K562 (cell line): ENCODE measurements around the gene TMC5. TPM values are rescaled to one million over a fixed set of nuclear protein-coding genes. Genes with fewer than 3 reads are reported as not detected.

Source experiments
- EHMT2 ChIP-seq: fragments of 450-650 bp; IDR thresholded peaks from 2 replicates; pipeline ENCODE4 v1.6.1; 2018; ENCODE audit warnings: antibody characterized with exemption
- ETV5 ChIP-seq: sonication (generic); formaldehyde crosslinking; IDR thresholded peaks from 2 replicates; pipeline ENCODE4 v1.4.0; 2020; ENCODE audit warnings: low read depth, mild to moderate bottlenecking, missing genetic modification reagents
- HMGXB4 ChIP-seq: sonication (generic); formaldehyde crosslinking; IDR thresholded peaks from 2 replicates; pipeline ENCODE4 v1.8.1; 2023; ENCODE audit warnings: mild to moderate bottlenecking, missing genetic modification reagents
- POLR2A ChIP-seq: fragments of 450-650 bp; conservative IDR thresholded peaks from 2 replicates; pipeline ENCODE4 v1.6.1; 2016
- PRDM10 ChIP-seq: fragments of 450-650 bp; IDR thresholded peaks from 2 replicates; pipeline ENCODE4 v1.6.1; 2018; ENCODE audit not compliant: partially characterized antibody
- SAP30 ChIP-seq: fragments of 200-600 bp; sonication (generic); IDR thresholded peaks from 2 replicates; pipeline ENCODE4 v1.6.1; 2012; ENCODE audit warnings: borderline replicate concordance, low read depth, mild to moderate bottlenecking, moderate library complexity, low read length, control low read depth, inconsistent platforms; ENCODE audit not compliant: insufficient read depth, poor library complexity, severe bottlenecking
- SPI1 ChIP-seq: IDR thresholded peaks from 2 replicates; pipeline ENCODE4 v1.6.1; 2011; ENCODE audit warnings: low read depth, low read length, control low read depth, borderline replicate concordance
- STAT5B ChIP-seq: fragments of 250-450 bp; sonication (Bioruptor Pico); IDR thresholded peaks from 2 replicates; pipeline ENCODE4 v1.8.0; 2021; ENCODE audit warnings: mild to moderate bottlenecking, inconsistent platforms
- THRA ChIP-seq: fragments of 450-650 bp; IDR thresholded peaks from 2 replicates; pipeline ENCODE4 v1.6.1; 2017; ENCODE audit warnings: mild to moderate bottlenecking, moderate library complexity
- polyA plus RNA-seq, 8 experiments: library from polyadenylated mRNA; depleted of rRNA in 4 of 8; stranded (reverse) in 5 of 8; unstranded in 3 of 8; fragments of >200 nt; fragmentation: Nextera tagmentation in 2 of 8; fragmentation: Illumina TruSeq in 1 of 8; extraction: Ambion mirVana in 2 of 8; extraction: Trizol in 1 of 8; gene quantifications; 2 replicates each; pipeline versions ENCODE4 v1.2.1 to v1.2.3, GENCODE V29; 2011 to 2014; ENCODE audit warnings: inconsistent platforms in 1 of 8, missing spikeins in 1 of 8
- total RNA-seq, 7 experiments: library from RNA; depleted of rRNA in 6 of 7; stranded (reverse); fragments of >200 nt in 6 of 7; fragmentation: Illumina TruSeq in 2 of 7; extraction: Trizol in 2 of 7; gene quantifications; 2 replicates each; pipeline versions ENCODE4 v1.2.1 to v1.2.3, GENCODE V29; 2011 to 2021; ENCODE audit warnings: low replicate concordance in 1 of 7

TMC5 gene
- total and polyA plus RNA-seq, 9 of the 15 experiments (the other 6 are each of a cell fraction or from before 2014, with no cell fraction given), result 0.83 to 2.6 (median 1.6) TPM

- TF ChIP-seq HMGXB4 (CRISPR knock-in tag) (no peak), PRDM10 (peak; percentile 20), ETV5 (CRISPR knock-in tag) (no peak), EHMT2 (no peak), SAP30 (peak; percentile 74), SPI1 (peak; percentile 96), THRA (no peak), STAT5B (CRISPR knock-in tag) (no peak), POLR2A (peak; percentile 78)
These were observed 104.1 kb downstream of the TMC5 start, which contains the start of gene GDE1 (continued) for GRCh38 chr16:19521471-19522396.
